DMS79 treated with DMSO at 0.1 percent for 48 hours (cell line): ENCODE measurements around the gene CLEC9A.
"Not testable (repeated sequence)": the region's sequence is repeated elsewhere in the genome, so short reads cannot be mapped to it uniquely, and the experiment has no call there.

Experiments
- DNase-seq: peaks from one replicate; lab custom pipeline; 2025; lab: John Stamatoyannopoulos, UW

Gene CLEC9A

GRCh38 chr12:10030446-10030845 lies at the start of gene CLEC9A:
TSS of gene CLEC9A (plus strand) at chr12:10030682. CDS start at chr12:10052688, 22,006 bp downstream.
- no peak for DNase-seq

GRCh38 chr12:9991876-9992275 lies 38.6 kb upstream of the CLEC9A start:
- no peak for DNase-seq

- DNase-seq = no peak
Measured at GRCh38 chr12:9992296-9992695, 38.2 kb upstream of the CLEC9A start.

DNA sequence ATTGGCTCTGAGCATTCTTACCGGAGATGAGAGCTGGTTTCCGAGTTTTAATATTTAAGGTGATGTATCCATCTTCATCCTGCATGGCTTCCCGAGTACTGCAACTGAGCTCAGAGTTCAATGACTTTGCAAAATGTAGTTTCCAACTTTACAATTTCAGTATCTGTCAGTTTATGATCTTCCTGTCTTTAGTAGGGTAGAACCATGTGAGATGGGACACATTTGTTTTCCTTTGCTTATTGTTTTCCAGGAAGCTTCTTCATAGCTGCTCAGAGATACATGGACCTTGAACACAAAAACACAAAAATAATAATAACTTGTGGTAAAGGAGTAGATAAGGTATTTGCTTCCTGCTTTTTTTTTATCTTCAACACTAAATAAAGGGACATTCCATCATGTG lies 31.5 kb upstream of the CLEC9A start, which contains the start of gene CLEC1B:
Gene CLEC1B (minus strand): TSS at position 106 of the 400 bp plus-strand sequence. CDS start 21 bp downstream, at position 85.
- DNase-seq = no peak

GRCh38 chr12:10001171-10001776 lies 29.2 kb upstream of the CLEC9A start:
- DNase-seq = no peak

GRCh38 chr12:10012630-10013330 lies 17.7 kb upstream of the CLEC9A start:
- DNase-seq = no peak

GRCh38 chr12:10015450-10015849 lies 15.0 kb upstream of the CLEC9A start:
- no peak for DNase-seq

- DNase-seq = no peak
Measured at GRCh38 chr12:10016881-10017280, 13.6 kb upstream of the CLEC9A start.

- no peak for DNase-seq
Measured at GRCh38 chr12:10018386-10018785, 12.1 kb upstream of the CLEC9A start.

DNA sequence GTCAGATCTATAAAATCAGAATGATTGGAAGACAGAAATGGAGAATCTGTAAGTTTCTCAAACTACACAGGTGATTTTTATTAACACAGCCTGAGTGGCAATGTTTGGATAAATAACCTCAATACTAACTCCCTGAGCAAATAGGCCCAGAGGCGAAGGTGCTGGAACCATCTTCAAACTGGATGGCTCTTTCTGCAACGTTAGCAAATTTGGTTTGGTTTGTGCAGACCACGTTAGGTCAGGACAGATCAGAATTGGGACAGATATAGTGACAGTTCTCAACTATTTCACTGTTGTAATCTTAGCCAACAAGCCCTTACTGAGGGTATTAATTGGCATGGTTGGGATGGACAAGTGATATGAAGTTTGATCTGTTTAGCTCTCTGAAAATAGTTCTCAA lies 9.1 kb upstream of the CLEC9A start:
- DNase-seq = no peak

- no peak for DNase-seq
Measured at GRCh38 chr12:10025236-10025635, 5.2 kb upstream of the CLEC9A start.

GRCh38 chr12:10026666-10027065 lies 3.8 kb upstream of the CLEC9A start:
- DNase-seq = not testable (repeated sequence)

- no peak for DNase-seq
Measured at GRCh38 chr12:10027311-10027710, 3.2 kb upstream of the CLEC9A start.

DNA sequence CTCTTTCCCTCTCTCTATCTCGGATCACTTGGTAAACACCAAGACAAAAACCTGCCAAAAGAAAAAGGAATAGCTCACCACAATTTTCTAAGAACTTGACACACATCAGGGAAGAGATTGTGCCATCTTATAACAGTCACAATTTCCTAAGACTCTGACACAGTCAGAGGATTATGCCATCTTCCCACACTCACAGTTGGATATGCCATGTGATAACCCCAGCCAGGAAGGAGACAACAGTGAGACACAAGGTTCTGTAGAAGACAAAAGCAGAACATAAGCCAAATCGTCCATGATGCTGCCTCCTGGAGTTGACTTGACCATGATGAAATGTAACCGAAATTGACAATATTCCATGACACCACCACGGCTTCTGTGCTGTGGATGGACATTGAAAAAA lies 2.8 kb upstream of the CLEC9A start:
- no peak for DNase-seq

- no peak for DNase-seq
Measured at GRCh38 chr12:10031321-10031720, 839 bp downstream of the CLEC9A start.

DNA sequence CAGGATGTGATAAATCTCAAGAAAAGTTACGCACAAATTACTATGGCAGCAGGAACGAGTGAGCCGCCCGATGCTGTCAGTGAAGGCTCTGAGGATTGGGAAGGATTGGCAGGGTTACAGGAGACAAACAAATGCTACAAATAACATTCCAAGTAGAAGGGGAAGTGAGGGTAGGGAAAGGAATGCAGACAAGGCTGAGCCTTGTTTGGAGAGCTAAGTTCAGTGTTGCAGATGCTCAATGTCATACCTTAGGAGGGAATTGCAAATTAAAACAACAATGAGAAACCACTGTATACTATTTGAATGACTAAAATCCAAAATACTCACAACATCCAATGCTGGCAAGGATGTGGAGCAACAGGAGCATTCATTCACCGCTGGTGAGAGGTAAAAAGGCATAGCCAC lies 1.3 kb downstream of the CLEC9A start:
- DNase-seq = no peak

GRCh38 chr12:10033783-10034545 lies 3.5 kb downstream of the CLEC9A start:
- no peak for DNase-seq

DNA sequence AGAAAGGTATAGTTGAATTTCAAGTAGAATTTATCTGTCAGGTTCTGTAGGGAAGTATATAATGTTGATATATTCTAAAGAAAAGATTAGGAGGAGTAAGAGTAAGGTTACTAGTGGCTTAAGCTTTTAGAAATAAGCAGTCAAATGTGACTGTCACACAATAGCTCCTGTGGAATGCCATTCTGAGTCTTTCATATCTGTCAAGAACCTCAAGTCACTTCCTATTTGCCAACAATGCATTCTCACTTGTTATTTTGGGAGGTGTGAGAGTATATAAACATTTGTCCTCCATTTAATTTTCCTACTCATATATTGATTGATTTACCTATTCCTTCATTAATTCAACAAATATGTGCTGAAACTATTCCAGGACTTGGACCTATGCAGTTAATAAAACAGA lies 11.7 kb downstream of the CLEC9A start:
- no peak for DNase-seq

DNA sequence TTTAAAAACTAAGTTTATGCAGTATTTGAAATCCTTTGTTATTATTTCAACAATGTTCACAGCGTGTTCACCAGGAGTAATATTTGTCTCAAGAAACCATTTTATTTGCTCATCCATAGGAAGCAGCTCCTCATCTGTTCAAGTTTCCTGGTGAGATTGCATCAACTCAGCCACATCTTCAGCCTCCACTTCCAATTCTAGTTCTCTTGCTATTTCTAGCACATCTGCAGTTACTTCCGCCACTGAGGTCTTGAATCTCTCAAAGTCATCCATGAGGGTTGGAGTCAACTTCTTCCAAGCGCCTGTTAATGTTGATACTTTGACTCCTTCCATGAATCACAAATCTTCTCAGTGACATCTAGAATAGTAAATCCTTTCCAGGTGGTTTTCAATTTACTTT lies 18.0 kb downstream of the CLEC9A start:
- no peak for DNase-seq

- no peak for DNase-seq
Measured at GRCh38 chr12:10052193-10052913, 21.9 kb downstream of the CLEC9A start.

- no peak for DNase-seq
Measured at GRCh38 chr12:10058387-10058786, 27.9 kb downstream of the CLEC9A start.

DNA sequence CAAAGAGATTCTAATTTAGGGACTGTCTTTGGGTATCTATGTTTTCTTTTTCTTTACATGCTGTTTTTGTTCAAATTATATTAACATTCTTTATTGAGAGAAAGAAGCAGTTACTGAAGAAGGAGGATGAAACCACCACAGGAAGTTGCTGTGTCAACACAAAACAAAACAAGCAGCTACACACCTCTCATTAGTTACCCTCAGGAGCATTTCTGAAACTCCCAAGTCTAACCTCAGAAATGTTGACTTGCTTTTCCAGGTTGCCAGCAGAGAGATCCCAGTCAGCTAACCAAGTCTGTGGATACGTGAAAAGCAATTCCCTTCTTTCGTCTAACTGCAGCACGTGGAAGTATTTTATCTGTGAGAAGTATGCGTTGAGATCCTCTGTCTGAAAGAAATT lies 34.8 kb downstream of the CLEC9A start:
- DNase-seq = no peak
